HTERT RPE-1 (cell line): ENCODE measurements around the gene SRSF9.

Source experiments
- in situ Hi-C: fragments of 300-500 bp; cut with MboI; formaldehyde crosslinking; loops from 4 replicates; pipeline ENCODE4 v1.14.3; 2020; ENCODE audit warnings: low sequenced_read_pairs

SRSF9 gene

GRCh38 chr12:120413901-120414695, 55.5 kb downstream of the SRSF9 start:
- in situ Hi-C loops, result no loop called here

DNA sequence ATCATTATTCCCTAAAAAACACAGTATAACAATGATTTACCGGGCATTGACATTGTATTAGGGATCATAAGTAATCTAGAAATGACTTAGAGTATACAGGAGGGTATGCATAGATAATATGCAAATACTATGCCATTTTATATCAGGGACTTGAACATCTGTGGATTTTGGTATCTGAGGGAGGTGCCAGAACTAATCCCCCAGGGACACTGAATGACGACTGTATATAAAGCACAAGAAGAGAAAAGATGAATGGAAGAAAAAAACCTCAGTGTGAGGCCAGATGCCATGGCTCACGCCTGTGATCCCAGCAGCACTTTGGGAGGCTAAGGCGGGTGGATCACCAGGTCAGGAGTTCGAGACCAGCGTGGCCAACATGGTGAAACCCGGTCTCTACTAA, 57.1 kb downstream of the SRSF9 start:
- in situ Hi-C loops, result no loop called here
